IMR-90 (cell line): Measurements from ENCODE around the gene ARHGEF33. TPM values are rescaled to one million over a fixed set of nuclear protein-coding genes. Genes with fewer than 3 reads are reported as not detected.

Experiments used
- ATAC-seq: fragments of 200-7000 bp; cut with Tn5 transposase; 2 replicates; pipeline ENCODE4 v1.9.1; 2020; ENCODE audit warnings: low read depth, mild to moderate bottlenecking, moderate library complexity
- BruUV-seq: library from RNA; stranded (reverse); fragments of 400-500 nt; replicated peaks from 2 replicates; lab custom pipeline; 2021; lab: Mats Ljungman, UMichigan
- CTCF ChIA-PET: fragments of 300-600 bp; formaldehyde crosslinking; extraction: SDS; loops from one replicate; lab custom pipeline; 2021; ENCODE audit warnings: antibody characterized with exemption; lab: Yijun Ruan, JAX
- POLR2A ChIA-PET: fragments of 300-600 bp; sonication (Branson Sonifier 250); formaldehyde crosslinking; loops from one replicate; lab custom pipeline; 2022; ENCODE audit warnings: antibody characterized with exemption; ENCODE audit not compliant: unreplicated experiment; lab: Charles Lee
- DNase-seq: peaks from one replicate; pipeline ENCODE4 v3.0.0; 2013
- H2AFZ ChIP-seq: replicated peaks from 2 replicates; pipeline ENCODE3; 2013; ENCODE audit warnings: low read length, mild to moderate bottlenecking; ENCODE audit not compliant: poor library complexity
- H2AK5ac ChIP-seq: 2 replicates; pipeline ENCODE4 v1.6.1; 2013; ENCODE audit warnings: low read depth, low read length, inconsistent platforms
- H2AK9ac ChIP-seq: replicated peaks from 2 replicates; pipeline ENCODE3; 2013; ENCODE audit warnings: mild to moderate bottlenecking, low read depth, low read length, moderate library complexity; ENCODE audit not compliant: poor library complexity
- H2BK120ac ChIP-seq: 2 replicates; pipeline ENCODE4 v1.6.1; 2013; ENCODE audit warnings: low read depth, low read length, inconsistent platforms
- H2BK15ac ChIP-seq: 3 replicates; pipeline ENCODE4 v1.6.1; 2013; ENCODE audit warnings: low read depth, low read length, inconsistent platforms
- H2BK20ac ChIP-seq: 2 replicates; pipeline ENCODE4 v1.6.1; 2013; ENCODE audit warnings: low read depth, mild to moderate bottlenecking, inconsistent platforms, low read length, moderate library complexity
- H2BK5ac ChIP-seq: 2 replicates; pipeline ENCODE4 v1.6.1; 2013; ENCODE audit warnings: mild to moderate bottlenecking, low read depth, low read length, inconsistent platforms; ENCODE audit not compliant: poor library complexity, severe bottlenecking
- H3K14ac ChIP-seq: replicated peaks from 2 replicates; pipeline ENCODE4 v1.6.1; 2013; ENCODE audit warnings: low read depth, low read length, inconsistent platforms
- H3K18ac ChIP-seq: 2 replicates; pipeline ENCODE4 v1.6.1; 2013; ENCODE audit warnings: low read depth, low read length, control low read depth
- H3K23ac ChIP-seq: 2 replicates; pipeline ENCODE4 v1.6.1; 2013; ENCODE audit warnings: low read depth, low read length, inconsistent platforms
- H3K27ac ChIP-seq: 2 replicates; pipeline ENCODE4 v1.5.1; 2013; ENCODE audit warnings: mild to moderate bottlenecking, control low read depth, low read length; ENCODE audit not compliant: insufficient read depth
- H3K27me3 ChIP-seq: 2 replicates; pipeline ENCODE4 v1.6.1; 2013; ENCODE audit warnings: low read length; ENCODE audit not compliant: control insufficient read depth, insufficient read depth
- H3K36me3 ChIP-seq: 2 replicates; pipeline ENCODE4 v1.6.1; 2013; ENCODE audit warnings: low read length, mixed read lengths; ENCODE audit not compliant: control insufficient read depth, insufficient read depth
- H3K4ac ChIP-seq: 2 replicates; pipeline ENCODE4 v1.6.1; 2013; ENCODE audit warnings: low read depth, low read length, inconsistent platforms
- H3K4me1 ChIP-seq: 2 replicates; pipeline ENCODE4 v1.6.1; 2013; ENCODE audit warnings: low read length, mixed read lengths; ENCODE audit not compliant: control insufficient read depth, insufficient read depth
- H3K4me2 ChIP-seq: 2 replicates; pipeline ENCODE4 v1.6.1; 2013; ENCODE audit warnings: low read depth, mild to moderate bottlenecking, control low read depth, low read length, moderate library complexity
- H3K4me3 ChIP-seq: 2 replicates; pipeline ENCODE4 v1.5.1; 2013; ENCODE audit warnings: low read depth, mild to moderate bottlenecking, control low read depth, low read length, moderate library complexity; ENCODE audit not compliant: insufficient read depth
- H3K56ac ChIP-seq: 2 replicates; pipeline ENCODE4 v1.6.1; 2013; ENCODE audit warnings: low read length, inconsistent platforms; ENCODE audit not compliant: insufficient read depth; ENCODE audit errors: extremely low read depth
- H3K79me1 ChIP-seq, 2 experiments: 2 replicates each; pipeline ENCODE4 v1.6.1; 2013; ENCODE audit warnings: low read length in 2 of 2, inconsistent platforms in 1 of 2, low read depth in 1 of 2
- H3K9ac ChIP-seq: 2 replicates; pipeline ENCODE4 v1.6.1; 2013; ENCODE audit warnings: low read depth, low read length, control low read depth
- H3K9me1 ChIP-seq: 2 replicates; pipeline ENCODE4 v1.6.1; 2013; ENCODE audit warnings: low read length, inconsistent platforms; ENCODE audit not compliant: insufficient read depth
- H3K9me3 ChIP-seq: 2 replicates; pipeline ENCODE4 v1.6.1; 2013; ENCODE audit warnings: low read length; ENCODE audit not compliant: control insufficient read depth, insufficient read depth
- H4K20me1 ChIP-seq: 2 replicates; pipeline ENCODE4 v1.6.1; 2013; ENCODE audit warnings: low read length, inconsistent platforms; ENCODE audit not compliant: insufficient read depth
- H4K5ac ChIP-seq: 2 replicates; pipeline ENCODE4 v1.6.1; 2013; ENCODE audit warnings: mild to moderate bottlenecking, low read depth, low read length, control low read depth
- H4K8ac ChIP-seq, 2 experiments: 2 replicates each; pipeline ENCODE4 v1.6.1; 2013; ENCODE audit warnings: low read depth in 2 of 2, low read length in 2 of 2, control low read depth in 1 of 2, inconsistent platforms in 1 of 2
- H4K91ac ChIP-seq: 2 replicates; pipeline ENCODE4 v1.6.1; 2013; ENCODE audit warnings: low read depth, low read length, inconsistent platforms; ENCODE audit not compliant: insufficient read depth
- BHLHE40 ChIP-seq: fragments of 150-350 bp; IDR thresholded peaks from 2 replicates; pipeline ENCODE4 v1.6.1; 2016; ENCODE audit warnings: mild to moderate bottlenecking, low read depth, low read length
- CEBPB ChIP-seq: IDR thresholded peaks from 2 replicates; pipeline ENCODE4 v1.6.1; 2012; ENCODE audit warnings: low read depth, low read length, improper control_type of control experiment
- CHD1 ChIP-seq: IDR thresholded peaks from 2 replicates; pipeline ENCODE4 v1.6.1; 2012; ENCODE audit warnings: low read depth, low read length, improper control_type of control experiment
- CTCF ChIP-seq: conservative IDR thresholded peaks from 2 replicates; pipeline ENCODE4 v1.5.1; 2012; ENCODE audit warnings: mild to moderate bottlenecking, low read depth, low read length, improper control_type of control experiment
- ELK1 ChIP-seq: fragments of 150-350 bp; IDR thresholded peaks from 2 replicates; pipeline ENCODE4 v1.6.1; 2016; ENCODE audit warnings: low read depth, mild to moderate bottlenecking, low read length, moderate library complexity, borderline replicate concordance
- FOS ChIP-seq: fragments of 150-350 bp; IDR thresholded peaks from 2 replicates; pipeline ENCODE4 v1.6.1; 2016; ENCODE audit warnings: low read depth, low read length
- MAFK ChIP-seq: IDR thresholded peaks from 2 replicates; pipeline ENCODE4 v1.6.1; 2012; ENCODE audit warnings: low read depth, low read length, improper control_type of control experiment
- MAZ ChIP-seq: IDR thresholded peaks from 2 replicates; pipeline ENCODE4 v1.6.1; 2012; ENCODE audit warnings: low read depth, mild to moderate bottlenecking, low read length, improper control_type of control experiment, moderate library complexity, borderline replicate concordance
- MXI1 ChIP-seq: IDR thresholded peaks from 2 replicates; pipeline ENCODE4 v1.6.1; 2012; ENCODE audit warnings: low read depth, mild to moderate bottlenecking, low read length, moderate library complexity, borderline replicate concordance
- NFE2L2 ChIP-seq: fragments of 150-350 bp; IDR thresholded peaks from 2 replicates; pipeline ENCODE4 v1.6.1; 2016; ENCODE audit warnings: low read depth, mild to moderate bottlenecking, low read length
- POLR2A ChIP-seq: IDR thresholded peaks from 2 replicates; pipeline ENCODE4 v1.6.1; 2012; ENCODE audit warnings: mild to moderate bottlenecking, low read depth, low read length
- RAD21 ChIP-seq: IDR thresholded peaks from 2 replicates; pipeline ENCODE4 v1.6.1; 2012; ENCODE audit warnings: low read length, improper control_type of control experiment
- RCOR1 ChIP-seq: IDR thresholded peaks from 2 replicates; pipeline ENCODE4 v1.6.1; 2012; ENCODE audit warnings: mild to moderate bottlenecking, low read length, improper control_type of control experiment; ENCODE audit not compliant: insufficient replicate concordance
- RFX5 ChIP-seq: IDR thresholded peaks from 2 replicates; pipeline ENCODE4 v1.8.0; 2012; ENCODE audit warnings: low read depth, mild to moderate bottlenecking, low read length, moderate library complexity
- SMC3 ChIP-seq: fragments of 150-350 bp; IDR thresholded peaks from 2 replicates; pipeline ENCODE4 v1.6.1; 2016; ENCODE audit warnings: low read depth, mild to moderate bottlenecking, antibody characterized with exemption, low read length, moderate library complexity
- USF2 ChIP-seq: fragments of 150-350 bp; IDR thresholded peaks from 2 replicates; pipeline ENCODE4 v1.6.1; 2017; ENCODE audit warnings: mild to moderate bottlenecking, antibody characterized with exemption, low read length, low read depth
- WGBS, 2 experiments: methylation state at CpG; one replicate each; pipeline versions ENCODE4 v1.1.5 to v1.1.7; 2013; ENCODE audit warnings: missing lambda C conversion rate in 2 of 2; ENCODE audit not compliant: insufficient read length in 1 of 2; ENCODE audit errors: extremely low coverage in 2 of 2; 5-methylcytosine and 5-hydroxymethylcytosine counted together
- dilution Hi-C: fragments of 300-500 bp; cut with HindIII; formaldehyde crosslinking; loops from one replicate; pipeline ENCODE4 v1.14.3; 2018; ENCODE audit warnings: low sequenced_read_pairs; ENCODE audit not compliant: unreplicated experiment
- in situ Hi-C: fragments of 300-500 bp; cut with MboI; formaldehyde crosslinking; loops from 3 replicates; pipeline ENCODE4 v1.14.3; 2019; ENCODE audit warnings: low sequenced_read_pairs, inconsistent platforms, mixed read lengths
- intact Hi-C: fragments of 100-400 bp; cut with micrococcal nuclease; formaldehyde crosslinking; loops from 2 replicates; pipeline ENCODE4 v1.10.0; 2022
- polyA plus RNA-seq, 3 experiments: library from polyadenylated mRNA; depleted of rRNA; stranded (reverse); fragments of >200 nt; gene quantifications; 2 replicates each; pipeline ENCODE4 v1.2.3, GENCODE V29; 2012; ENCODE audit warnings: low replicate concordance in 1 of 3
- total RNA-seq: library from RNA; depleted of rRNA; stranded (reverse); fragments of >200 nt; gene quantifications from 2 replicates; pipeline ENCODE4 v1.2.3, GENCODE V29; 2012

Gene ARHGEF33
- total and polyA plus RNA-seq, 2 of the 4 experiments (the other 2 are of a cell fraction), result 0.18 to 0.21 TPM

GRCh38 chr2:39000552-39000951 is 110.9 kb downstream of the ARHGEF33 start:
- DNase-seq (no peak), ATAC-seq (no peak)
- no peak overlapping the region for H3K18ac ChIP-seq
- no peak overlapping the region for H2BK15ac ChIP-seq
- no peak overlapping the region for H2BK120ac ChIP-seq
- H3K4me3 ChIP-seq, result no peak overlapping the region
- dilution Hi-C loops, result no loop called here
- no peak overlapping the region for H4K8ac ChIP-seq
- H2BK20ac ChIP-seq, result no peak overlapping the region
- no peak overlapping the region for H2AK9ac ChIP-seq
- no peak overlapping the region for H4K5ac ChIP-seq
- ChIA-PET CTCF (interaction anchor here (0.9 kb wide), 1 partner anchor 227 kb away, joined by 4 read pairs; no protein-coding TSS in a partner anchor), POLR2A (no interaction called here)
- H2AK5ac ChIP-seq, result no peak overlapping the region
- H3K23ac ChIP-seq, result no peak overlapping the region
- no peaks in the 10 kb centered on the region for H3K4me1 ChIP-seq
- H3K4me2 ChIP-seq, result no peak overlapping the region
- no peak overlapping the region for H2AFZ ChIP-seq
- 0 out of 2 replicates have a peak, but pooled peaks cover 2% of the 10 kb centered on the region for H3K9me1 ChIP-seq
- no peak overlapping the region for H4K91ac ChIP-seq
- H2BK5ac ChIP-seq, result no peak overlapping the region
- H3K79me1 ChIP-seq, result no peaks in the 10 kb centered on the region; a peak in 2 of 4 replicates
- H3K14ac ChIP-seq, result no peak overlapping the region
- H3K9ac ChIP-seq, result no peak overlapping the region
- intact Hi-C loops, result no loop called here
- in situ Hi-C loops, result no loop called here
- no peak for TF ChIP-seq FOS
- no peak for TF ChIP-seq CHD1
- no peak for TF ChIP-seq SMC3
- no peak for TF ChIP-seq RAD21
- no peak for TF ChIP-seq CTCF
- no peak for TF ChIP-seq RFX5
- TF ChIP-seq BHLHE40, result no peak
- TF ChIP-seq NFE2L2, result no peak
- TF ChIP-seq MAFK, result no peak
- no peak for TF ChIP-seq RCOR1
- TF ChIP-seq MAZ, result no peak
- TF ChIP-seq MXI1, result no peak
- no peak for TF ChIP-seq ELK1
- TF ChIP-seq CEBPB, result no peak
- no peak for TF ChIP-seq POLR2A
- no peak for TF ChIP-seq USF2
- H3K36me3 ChIP-seq, result peaks cover 18% of the 10 kb centered on the region
- no peaks in the 10 kb centered on the region for H3K27me3 ChIP-seq
- no peak overlapping the region for H3K27ac ChIP-seq
- H3K56ac ChIP-seq, result no peak overlapping the region
- H3K4ac ChIP-seq, result no peak overlapping the region
- BruUV-seq, result no TSS peak
- no CpG with 5 or more reads among the region's 2 CpGs for WGBS, 2 experiments
- H3K9me3 ChIP-seq, result no peaks in the 10 kb centered on the region
- no peaks in the 10 kb centered on the region; the same call in 1 of the 2 replicates for H4K20me1 ChIP-seq
